NCI-H1694 treated with DMSO at 0.1 percent for 48 hours (cell line): ENCODE results near the gene PHKG2.

Source experiments
- DNase-seq: peaks from one replicate; lab custom pipeline; 2025; lab: John Stamatoyannopoulos, UW

Gene PHKG2

GRCh38 chr16:30756781-30757100 is 8.5 kb downstream of the PHKG2 start:
- no peak for DNase-seq

- DNase-seq: no peak
These were observed 9.1 kb downstream of the PHKG2 start for GRCh38 chr16:30757316-30757715.

GRCh38 chr16:30758988-30759491 is 10.8 kb downstream of the PHKG2 start:
- DNase-seq: no peak

DNA sequence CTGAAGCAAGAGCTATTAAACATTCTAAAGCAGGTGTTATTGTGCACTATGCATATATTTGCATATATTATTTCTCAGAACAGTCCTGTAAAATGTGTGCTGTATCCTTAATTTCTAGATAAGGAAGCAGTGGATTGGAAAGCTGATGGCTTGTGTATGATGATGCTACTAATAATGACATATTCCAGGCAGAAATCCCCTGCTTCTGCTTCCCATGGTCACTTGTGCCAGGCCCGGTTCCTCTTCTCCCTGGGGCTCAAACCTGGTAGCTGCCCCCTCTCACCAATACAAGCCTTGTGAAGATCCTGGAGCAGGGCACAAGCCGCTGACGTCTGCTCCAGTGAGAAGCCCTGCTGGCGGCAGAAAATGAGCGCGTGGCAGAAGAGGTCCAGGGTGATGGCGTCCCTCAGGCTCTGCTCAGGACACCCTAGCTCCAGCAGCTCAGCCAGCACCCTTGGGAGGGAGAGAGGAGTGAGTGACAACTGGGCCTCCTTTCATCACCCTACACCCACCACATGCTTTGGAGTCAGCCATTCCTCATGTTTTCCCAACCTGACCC is 11.9 kb downstream of the PHKG2 start:
- DNase-seq: no peak

GRCh38 chr16:30760577-30761426 is 12.6 kb downstream of the PHKG2 start:
- no peak for DNase-seq

DNA sequence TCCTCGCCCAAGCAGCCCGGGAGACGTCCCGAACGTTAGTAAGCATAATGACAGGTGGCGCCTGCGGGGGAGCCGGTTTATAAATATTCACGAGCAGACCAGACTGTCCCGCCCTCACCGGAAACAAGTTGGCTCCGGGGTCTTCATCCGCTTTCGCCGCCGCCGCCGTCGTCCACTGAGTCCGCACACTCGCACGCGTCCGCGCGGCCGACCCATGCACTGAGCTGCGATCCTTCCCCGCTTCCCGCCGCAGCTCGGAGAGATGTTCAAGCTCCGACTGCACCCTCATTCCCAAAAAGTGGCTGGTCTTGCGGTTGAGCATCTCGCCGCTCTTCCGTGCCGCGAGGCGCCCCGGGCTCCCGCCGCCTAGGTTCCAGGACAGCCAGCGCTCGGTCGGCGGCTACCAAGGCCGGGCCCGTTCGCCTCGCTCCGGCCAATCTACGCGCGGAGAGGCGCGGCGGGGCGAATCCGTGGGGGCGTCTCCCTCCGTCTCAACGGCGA is 13.3 kb downstream of the PHKG2 start:
- DNase-seq: no peak

- DNase-seq: peak; percentile 93
These were observed 14.0 kb downstream of the PHKG2 start, which contains the start of the genes CFAP119 and RNF40 for GRCh38 chr16:30761928-30762902. CFAP119 (minus strand) TSS chr16:30762062; CDS start chr16:30761748, 314 bp downstream. RNF40 (plus strand) TSS chr16:30762322; CDS start chr16:30762546, 224 bp downstream.

- no peak for DNase-seq
These were observed 14.9 kb downstream of the PHKG2 start for GRCh38 chr16:30762991-30763725.

DNA sequence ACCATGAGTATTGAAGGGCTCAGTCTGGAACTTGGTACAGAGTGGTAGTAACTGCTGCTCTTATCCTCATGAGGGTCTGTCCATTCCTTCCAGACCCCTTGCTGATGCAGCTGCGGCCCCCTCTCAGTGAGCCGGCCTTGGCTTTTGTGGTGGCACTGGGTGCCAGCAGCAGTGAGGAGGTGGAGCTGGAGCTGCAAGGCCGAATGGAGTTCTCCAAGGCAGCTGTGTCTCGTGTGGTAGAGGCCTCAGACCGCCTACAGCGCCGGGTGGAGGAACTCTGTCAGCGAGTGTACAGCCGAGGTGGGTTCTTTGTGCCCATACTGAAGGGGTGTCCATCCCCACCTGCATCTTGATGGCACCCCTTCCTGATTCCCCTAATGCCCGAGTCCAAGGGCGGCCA is 15.9 kb downstream of the PHKG2 start:
- DNase-seq: no peak

- no peak for DNase-seq
These were observed 16.7 kb downstream of the PHKG2 start for GRCh38 chr16:30764816-30765465.

DNA sequence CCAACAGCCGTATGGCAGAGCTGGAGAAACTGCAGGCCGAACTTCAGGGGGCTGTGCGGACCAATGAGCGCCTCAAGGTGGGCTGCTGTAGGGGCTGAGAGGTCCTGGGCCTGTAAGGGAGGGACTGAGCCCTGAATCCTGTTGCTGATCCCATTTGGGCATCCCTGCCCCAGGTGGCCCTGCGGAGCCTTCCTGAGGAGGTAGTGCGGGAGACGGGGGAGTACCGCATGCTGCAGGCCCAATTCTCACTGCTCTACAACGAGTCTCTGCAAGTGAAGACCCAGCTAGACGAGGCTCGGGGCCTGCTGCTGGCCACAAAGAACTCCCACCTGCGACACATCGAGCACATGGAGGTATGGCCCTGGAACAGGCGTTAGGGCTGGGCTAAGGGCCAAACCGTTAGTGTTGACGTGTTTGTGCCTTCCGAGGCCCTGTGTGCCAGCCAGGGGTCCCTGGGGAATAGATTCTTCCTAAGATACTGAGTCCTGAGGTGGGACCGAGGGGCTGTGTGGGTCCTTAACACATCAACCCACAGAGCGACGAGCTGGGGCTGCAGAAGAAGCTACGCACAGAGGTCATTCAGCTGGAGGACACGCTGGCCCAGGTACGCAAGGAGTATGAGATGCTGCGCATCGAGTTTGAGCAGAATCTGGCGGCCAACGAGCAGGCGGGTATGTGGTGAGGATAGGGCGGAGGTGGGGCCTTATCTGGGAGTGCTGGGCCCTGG is 18.1 kb downstream of the PHKG2 start:
- no peak for DNase-seq

GRCh38 chr16:30766933-30767284 is 18.7 kb downstream of the PHKG2 start:
- DNase-seq: no peak

- no peak for DNase-seq
These were observed 19.7 kb downstream of the PHKG2 start for GRCh38 chr16:30767767-30768465.

DNA sequence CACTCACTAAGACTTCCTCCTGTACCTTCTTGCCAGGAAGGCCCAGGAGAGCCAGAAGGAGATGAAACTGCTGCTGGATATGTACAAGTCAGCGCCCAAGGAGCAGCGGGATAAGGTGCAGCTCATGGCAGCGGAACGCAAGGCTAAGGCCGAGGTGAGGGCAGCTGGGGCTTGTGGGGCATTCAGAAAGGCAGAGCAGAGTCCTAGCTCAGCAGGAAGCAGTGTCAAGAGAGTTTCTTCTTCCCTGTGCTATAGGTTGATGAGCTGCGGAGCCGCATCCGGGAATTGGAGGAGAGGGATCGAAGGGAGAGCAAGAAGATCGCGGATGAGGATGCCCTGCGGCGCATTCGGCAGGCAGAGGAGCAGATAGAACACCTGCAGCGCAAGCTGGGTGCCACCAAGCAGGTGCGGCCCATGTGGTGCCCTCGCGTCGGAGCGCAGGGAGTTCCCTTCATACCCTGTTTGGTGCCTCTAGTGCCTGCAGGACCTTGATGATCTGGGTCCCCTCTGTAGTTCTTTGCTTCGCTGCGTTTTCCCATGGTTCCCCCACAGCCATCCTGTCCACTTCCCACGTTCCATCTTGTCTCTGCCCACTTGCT is 20.5 kb downstream of the PHKG2 start:
- no peak for DNase-seq

GRCh38 chr16:30769379-30770089 is 21.3 kb downstream of the PHKG2 start:
- no peak for DNase-seq

- no peak for DNase-seq
These were observed 23.5 kb downstream of the PHKG2 start for GRCh38 chr16:30771726-30772125.

DNA sequence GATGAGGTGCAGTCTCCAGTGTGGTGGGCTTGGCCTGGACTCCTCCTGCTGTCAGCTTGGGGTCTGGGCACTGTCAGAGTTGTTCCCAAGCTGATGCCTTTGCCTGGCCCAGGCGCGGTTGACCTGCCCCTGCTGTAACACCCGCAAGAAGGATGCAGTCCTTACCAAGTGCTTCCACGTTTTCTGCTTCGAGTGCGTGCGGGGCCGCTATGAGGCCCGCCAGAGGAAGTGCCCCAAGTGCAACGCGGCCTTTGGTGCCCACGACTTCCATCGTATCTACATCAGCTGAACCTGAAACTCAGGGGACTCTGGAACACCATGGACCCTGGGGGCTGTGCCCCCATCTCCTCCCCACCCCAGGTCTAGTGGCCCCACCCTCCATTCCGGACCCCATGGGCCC is 25.6 kb downstream of the PHKG2 start:
- DNase-seq: no peak

DNA sequence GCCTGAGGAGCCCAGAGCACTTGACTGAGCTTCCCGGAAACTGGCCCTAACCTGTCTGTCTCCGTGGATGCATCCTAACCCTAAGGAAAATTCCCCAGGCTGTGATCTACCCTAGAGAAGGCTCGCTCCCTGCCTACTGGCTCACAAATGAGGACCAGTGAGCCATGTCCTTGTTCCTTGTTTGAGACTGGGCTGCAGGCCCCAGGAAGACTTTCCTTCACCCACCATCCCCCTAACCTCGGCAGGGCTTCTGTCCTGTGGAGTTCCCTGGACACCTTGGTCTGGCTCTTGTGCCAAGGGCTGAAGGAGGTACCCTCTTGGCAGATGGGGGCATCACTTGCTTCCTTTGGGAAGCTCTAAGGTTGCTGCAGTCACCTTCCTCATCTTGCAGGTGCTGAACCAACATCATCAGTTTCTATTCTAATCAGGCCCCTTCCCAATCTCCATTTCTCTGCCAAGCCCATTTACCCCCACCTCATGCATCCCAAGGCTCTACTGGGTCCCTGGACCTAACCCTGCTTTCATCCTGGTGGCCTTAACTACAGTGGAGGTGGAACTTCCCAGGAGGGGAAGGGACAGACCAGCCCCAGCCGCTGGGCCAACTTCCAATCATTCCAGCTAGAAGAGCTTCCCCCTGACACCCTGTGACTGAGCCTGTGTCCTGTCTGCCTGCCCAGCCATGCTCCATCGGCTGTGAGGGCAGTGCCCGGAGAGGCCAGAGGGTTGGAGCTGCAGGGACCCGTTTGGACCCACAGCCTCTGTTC is 26.3 kb downstream of the PHKG2 start:
- no peak for DNase-seq
